DMS53 treated with DMSO at 0.1 percent for 48 hours (cell line): ENCODE data around the gene NUDT22.
A peak's percentile ranks its signal among the peaks of the same experiment; 100 is the strongest.

Experiments
- DNase-seq: peaks from one replicate; lab custom pipeline; 2025; ENCODE audit not compliant: unreplicated experiment; lab: John Stamatoyannopoulos, UW

NUDT22 gene

GRCh38 chr11:64268893-64269539 lies 42.9 kb downstream of the NUDT22 start:
- peak; percentile 54 for DNase-seq

GRCh38 chr11:64269540-64270220 lies 43.6 kb downstream of the NUDT22 start:
- peak; percentile 98 for DNase-seq

DNA sequence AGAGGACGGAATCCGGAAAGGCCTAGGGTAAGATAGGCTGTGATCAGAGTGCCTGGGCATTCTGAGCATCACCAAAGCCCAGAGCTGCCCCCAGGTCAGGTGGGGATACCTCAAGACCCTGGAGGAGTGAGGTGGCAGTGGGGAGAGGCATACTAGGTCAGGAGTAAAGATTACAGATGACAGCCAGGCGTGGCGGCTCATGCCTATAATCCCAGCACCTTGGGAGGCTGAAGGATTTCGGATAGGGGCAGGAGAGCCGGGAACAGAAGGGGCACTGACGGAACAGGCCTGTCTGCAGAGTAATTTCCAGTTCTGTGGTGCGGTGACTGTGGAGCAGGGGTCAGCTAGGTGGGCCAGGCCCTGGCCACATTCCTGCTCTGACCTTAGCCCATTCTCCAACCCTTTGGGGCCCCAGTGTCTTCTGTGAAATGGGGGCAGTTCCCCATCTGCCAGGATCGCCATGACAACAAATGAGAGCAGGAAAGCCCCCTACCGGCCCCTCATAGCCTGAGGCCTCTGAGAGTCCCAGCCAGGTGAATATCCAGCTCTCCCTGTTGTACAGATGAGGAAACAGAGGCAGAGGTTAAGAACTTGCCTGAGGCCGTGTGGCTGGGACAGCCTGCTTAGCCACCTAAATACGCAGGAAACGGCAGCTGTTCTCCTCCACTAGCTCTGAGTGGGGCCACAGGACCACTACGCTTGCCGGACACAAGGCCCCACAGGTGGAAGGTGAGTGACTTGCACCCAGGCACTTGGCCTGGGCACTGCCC lies 49.1 kb downstream of the NUDT22 start:
- no peak for DNase-seq

- DNase-seq = no peak
Observed at GRCh38 chr11:64275841-64276240, 49.8 kb downstream of the NUDT22 start.

DNA sequence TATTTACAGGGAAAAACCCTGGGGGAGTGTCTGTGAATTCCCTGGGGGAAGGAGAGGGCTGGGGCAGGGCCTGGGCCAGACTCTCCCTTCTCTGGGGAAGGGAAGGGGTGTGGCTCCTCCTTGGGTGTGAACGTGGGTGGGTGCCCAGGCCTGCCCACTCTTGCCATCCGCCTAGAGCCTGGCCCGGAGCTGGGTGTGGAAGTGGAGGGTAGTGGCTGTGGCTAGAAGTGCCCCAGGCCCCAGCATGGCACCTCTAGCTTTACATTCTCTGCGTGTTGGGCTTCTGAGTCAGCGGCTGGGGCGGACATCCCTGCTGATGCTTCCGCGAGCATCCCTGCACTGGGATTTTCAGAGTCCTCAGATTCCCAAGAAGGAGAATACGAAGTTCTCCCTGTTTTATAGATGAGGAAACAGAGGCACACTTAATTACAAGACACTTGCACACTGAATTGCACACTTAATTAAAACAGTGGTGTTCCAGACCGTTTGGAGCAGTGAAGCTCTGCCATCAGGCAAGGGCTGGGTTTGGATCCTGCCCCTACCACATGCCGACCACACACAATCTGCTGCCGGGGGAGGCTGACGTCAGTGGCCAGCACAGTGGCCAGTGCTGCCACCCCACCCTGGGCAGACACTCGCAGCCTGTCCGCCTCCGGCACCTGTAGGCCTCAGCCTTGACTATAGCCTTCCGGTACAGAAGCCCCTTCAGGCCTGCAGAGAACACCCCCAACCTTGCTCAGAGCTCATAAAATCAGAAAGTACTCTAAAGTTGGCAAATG lies 50.8 kb downstream of the NUDT22 start:
- no peak for DNase-seq

GRCh38 chr11:64278576-64279190 lies 52.6 kb downstream of the NUDT22 start:
- no peak for DNase-seq
